B cell (primary cell): ENCODE data around the gene TBC1D22A.

Source experiments
- EZH2 ChIP-seq: IDR thresholded peaks from 2 replicates; pipeline ENCODE4 v1.6.1; 2012; ENCODE audit warnings: borderline replicate concordance, low read depth, mild to moderate bottlenecking, moderate library complexity, low read length; ENCODE audit not compliant: insufficient read depth, poor library complexity, severe bottlenecking
- TF ChIP-seq, protein P1 (sequence below): fragments of 200-600 bp; IDR thresholded peaks from one replicate; pipeline ENCODE4 v1.8.0; 2022; ENCODE audit warnings: antibody characterized with exemption, mild to moderate bottlenecking

DNA sequence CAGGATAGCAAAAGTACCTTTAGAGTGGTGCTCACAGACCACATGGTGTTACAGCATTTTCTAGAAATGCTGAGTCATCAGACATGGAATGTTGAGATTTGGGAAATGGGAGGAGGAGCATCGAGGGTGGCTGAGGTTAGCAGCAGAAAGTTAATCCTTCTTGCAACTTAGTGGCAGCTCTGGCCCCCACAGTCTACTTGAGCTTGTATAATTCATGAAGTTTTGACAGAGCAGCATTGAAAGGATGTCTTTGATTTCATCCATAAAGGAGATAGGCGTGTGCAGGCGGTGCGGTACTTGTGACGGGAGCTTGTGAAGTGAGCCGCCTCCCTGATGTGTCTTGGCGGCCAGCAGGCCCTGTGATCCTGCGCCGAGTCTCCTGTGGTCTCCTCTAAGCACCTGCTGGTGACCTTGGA lies 330.5 kb downstream of the TBC1D22A start:
- TF ChIP-seq, protein P1, sequence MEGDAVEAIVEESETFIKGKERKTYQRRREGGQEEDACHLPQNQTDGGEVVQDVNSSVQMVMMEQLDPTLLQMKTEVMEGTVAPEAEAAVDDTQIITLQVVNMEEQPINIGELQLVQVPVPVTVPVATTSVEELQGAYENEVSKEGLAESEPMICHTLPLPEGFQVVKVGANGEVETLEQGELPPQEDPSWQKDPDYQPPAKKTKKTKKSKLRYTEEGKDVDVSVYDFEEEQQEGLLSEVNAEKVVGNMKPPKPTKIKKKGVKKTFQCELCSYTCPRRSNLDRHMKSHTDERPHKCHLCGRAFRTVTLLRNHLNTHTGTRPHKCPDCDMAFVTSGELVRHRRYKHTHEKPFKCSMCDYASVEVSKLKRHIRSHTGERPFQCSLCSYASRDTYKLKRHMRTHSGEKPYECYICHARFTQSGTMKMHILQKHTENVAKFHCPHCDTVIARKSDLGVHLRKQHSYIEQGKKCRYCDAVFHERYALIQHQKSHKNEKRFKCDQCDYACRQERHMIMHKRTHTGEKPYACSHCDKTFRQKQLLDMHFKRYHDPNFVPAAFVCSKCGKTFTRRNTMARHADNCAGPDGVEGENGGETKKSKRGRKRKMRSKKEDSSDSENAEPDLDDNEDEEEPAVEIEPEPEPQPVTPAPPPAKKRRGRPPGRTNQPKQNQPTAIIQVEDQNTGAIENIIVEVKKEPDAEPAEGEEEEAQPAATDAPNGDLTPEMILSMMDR = no peak
- no peak for TF ChIP-seq EZH2
